ENCODE results near the gene ZDHHC17.

ZDHHC17 gene

DNA sequence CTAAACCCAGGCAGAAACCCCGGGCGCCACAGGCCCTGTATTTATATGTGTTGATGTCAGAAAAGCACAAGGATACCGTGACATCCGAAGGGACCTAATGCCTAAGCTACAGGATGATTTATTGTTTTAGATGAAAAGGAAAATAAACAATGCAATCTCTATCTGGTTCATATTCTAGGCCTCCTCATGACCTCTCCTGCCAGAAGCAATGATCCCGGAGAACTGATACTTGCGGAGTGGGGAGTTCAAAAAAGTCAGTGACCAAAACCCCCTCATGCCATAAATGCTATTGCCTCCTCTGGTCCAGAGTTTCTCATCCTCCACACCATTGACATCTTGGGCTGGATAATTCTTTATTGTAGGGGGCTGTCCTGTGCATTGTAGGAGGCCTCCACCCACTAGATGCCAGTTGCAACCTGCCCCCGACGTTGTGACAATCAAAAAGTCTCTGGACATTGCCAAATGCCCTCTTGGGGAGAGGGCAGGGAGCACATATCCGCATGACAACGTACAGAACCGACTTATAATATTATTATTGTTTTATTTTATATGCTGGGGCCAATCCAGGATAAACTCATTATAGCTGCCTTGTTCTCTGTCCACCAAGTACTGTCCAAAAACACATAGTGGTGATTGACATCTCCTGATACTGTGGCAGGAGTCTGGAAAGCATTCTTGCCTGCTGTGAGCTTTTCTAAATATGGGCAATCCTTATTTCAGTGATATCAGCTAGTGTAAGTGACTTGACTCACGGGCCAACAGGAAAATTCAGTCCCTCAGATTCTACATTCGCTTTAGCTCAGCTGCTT lies 116.0 kb downstream of the ZDHHC17 start:
- no peak for DNase-seq

DNA sequence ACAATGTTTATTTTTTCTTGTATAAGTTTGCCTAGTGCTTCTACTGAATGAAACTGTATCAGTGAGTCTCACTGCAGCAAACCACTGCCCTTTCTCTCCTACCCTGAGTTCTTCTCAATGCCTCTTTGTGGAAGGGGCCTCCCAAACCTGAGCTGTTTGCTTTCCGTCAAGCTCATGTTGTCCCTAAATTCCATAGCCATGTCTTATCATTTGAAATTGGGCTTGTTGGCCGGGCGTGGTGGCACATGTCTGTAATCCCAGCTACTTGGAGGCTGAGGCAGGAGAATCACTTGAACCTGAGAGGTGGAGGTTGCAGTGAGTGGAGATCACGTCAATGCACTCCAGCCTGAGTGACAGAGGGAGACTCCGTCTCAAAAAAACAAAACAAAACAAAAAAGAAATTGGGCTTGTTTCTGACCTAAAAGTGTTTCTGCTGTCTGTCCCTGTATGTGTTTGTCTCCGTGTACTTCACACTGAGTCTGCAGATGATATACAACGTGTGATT lies 116.7 kb downstream of the ZDHHC17 start:
- no peak for DNase-seq

DNA sequence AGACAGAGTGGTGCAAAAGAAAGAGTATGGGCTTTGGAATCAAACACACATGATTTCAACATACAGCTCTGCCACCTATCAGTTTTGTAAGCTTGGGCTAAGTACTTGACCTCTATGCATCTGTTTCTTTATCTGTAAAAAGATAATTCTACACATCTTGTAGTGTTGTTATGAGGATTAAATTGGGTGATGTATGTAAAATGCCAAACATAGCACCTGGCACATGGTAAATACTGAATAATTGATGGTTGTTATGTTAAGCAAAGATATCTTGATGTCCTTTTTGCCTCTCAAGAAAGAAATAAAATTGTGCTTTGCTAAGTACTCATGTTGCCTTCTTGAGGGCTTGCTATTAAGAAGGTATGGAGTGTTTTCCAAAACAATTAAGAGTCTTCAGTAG lies 117.2 kb downstream of the ZDHHC17 start:
- DNase-seq = no peak

DNA sequence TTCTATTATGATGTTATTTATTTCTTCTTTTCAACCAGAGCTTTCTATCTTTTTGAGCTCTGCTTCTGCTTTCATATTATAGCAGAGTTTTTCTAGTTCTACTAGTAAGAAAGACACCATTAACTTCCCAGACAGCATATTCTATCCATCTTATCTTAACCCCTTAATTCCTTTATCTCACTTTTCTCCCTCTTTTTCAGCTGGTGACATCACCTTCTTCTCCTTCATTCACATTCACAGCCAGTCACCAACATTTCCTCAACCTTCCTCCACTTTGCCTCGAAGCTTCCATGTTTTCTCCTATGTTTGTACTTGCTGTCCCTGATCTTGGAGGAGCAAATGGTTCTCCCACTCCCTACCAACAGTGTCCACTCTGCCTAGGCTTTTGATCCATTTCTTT lies 118.5 kb downstream of the ZDHHC17 start:
- DNase-seq = no peak

DNA sequence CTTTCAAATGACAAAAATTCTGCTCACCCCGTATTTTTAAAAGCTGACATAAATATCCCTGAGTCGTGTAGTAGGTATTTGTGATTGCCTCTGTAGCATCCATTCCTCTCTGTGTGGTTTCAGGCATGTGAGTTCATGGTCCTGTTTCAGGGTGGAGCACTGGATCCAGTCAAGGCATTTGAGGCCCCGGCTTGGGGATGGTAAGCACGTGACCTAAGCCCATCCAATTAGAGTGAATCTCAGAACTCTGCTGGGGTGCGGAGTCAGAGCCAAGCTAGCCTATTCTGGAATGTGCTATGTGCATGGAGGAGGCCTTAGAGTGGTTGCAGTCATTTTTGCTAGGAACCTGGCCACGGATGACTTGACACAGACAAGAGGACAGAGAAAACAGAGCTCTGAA lies 119.2 kb downstream of the ZDHHC17 start:
- no peak for DNase-seq

DNA sequence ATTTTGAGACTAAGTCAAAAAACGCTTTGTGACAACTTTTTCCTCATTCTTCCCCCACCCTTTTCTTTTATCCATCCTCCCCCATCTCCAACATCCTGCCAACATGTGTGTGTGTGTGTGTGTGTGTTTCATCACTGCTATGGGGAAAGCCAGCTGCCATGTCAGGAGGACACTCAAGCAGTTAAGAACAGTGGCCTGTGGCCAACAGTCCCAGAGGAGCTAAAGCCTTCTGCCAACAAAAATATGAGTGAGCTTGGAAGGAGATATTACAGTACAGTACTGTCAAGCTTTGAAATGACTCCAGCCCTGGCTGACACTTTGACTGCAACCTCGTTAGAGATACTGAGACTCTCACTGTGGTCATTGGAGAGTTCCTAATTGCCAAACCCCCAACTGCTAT lies 119.9 kb downstream of the ZDHHC17 start:
- no peak for DNase-seq

DNA sequence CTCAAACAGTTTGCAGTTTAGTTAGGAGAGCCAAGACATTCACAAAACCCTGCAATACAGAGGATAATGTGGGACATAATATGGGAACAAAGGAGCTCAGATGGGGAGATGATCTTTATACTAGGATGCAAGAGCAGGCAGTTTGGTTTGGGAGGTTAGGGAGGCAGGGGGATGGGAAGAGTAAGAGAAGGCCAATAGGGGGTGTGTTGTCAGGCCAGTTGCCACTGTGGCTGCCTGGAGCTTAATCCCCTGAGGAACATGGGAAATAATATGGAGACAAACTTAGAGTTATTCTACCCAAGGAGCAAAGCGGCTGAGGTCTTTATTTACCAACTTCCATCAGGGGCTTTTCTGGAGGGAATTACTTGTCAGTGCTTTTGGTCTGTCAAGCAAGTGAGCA lies 124.9 kb downstream of the ZDHHC17 start:
- DNase-seq = no peak

DNA sequence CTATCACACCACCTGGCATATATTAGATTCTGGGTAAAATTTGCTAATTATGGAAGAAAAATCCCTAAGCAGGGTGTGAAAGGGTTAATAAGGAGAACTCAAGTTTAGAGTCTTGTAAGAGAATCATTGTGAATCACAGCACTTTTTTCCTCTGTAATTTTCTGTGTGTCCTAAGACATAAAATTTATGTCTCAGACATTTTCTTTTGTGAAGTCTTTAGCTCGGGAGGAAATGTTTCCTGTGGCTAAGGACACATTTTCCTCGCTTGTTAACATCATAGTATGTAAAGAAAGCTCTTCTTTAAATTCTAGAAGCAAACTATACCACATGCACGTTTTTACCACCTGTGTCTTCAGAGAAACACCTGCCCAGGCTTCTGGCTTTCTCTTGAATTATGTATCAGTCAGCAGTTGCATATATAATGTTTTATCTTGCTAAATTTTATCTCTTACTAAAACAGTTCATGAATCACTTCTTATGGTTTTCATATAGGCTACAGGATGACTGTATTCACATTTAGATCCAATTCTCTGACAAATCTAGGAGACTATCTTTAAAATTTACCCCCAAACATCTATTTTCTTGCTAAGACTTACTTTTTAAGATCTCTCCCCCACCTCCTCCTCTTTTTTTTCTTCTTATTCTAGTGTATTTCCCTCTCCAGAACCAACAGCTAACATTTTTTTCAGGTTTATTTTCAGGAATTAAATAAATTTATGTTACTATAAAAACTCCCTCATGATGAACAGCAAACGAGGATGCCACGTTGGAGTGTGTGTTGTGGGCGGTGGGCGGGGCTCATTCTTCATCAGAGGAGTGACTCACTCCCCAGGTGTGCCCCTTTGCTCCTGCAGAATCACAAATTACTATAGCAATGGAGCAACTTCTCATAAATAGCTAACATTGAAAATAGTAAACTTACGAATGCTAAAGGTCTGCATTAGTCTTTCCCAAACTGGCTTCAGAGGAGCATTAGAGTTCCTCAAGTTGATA lies 126.5 kb downstream of the ZDHHC17 start:
- DNase-seq = peak; percentile 3

DNA sequence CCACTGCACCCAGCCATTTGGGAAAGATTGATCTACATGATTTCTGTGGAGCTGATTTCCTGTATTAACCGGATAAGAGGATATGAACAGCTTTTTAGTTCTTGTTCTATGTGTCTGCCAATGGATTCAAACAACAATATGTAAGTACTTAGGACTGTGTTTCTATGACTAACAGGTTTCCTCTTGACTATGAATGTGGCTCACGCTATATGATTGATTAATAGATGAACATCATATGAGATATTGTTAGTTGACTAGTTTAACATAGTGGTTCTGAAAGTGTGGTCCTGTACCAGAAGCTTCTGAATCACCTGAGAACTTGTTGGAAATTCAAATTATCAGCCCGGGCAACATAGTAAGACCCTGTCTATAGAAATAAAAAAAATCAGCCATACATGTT lies 127.7 kb downstream of the ZDHHC17 start:
- DNase-seq = no peak

DNA sequence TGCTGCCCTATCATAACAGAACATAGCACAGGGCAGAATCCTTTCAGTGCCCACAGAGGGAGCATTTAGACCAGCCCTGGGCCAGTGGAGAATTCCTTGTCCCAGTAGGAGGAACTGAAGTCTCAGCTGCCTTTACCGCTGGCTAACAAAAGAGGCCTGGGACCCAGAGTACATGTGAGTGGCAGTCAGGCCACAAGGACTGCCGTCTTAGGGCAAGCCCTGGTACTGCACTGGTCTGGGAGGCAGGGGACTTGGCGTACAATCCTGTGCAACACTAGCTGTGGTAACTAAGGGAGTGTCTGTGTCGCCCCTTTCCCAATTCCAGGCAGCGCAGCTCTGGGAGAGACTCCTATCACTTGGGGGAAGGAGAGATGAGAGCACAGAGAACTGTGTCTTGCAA lies 131.9 kb downstream of the ZDHHC17 start:
- DNase-seq = no peak

DNA sequence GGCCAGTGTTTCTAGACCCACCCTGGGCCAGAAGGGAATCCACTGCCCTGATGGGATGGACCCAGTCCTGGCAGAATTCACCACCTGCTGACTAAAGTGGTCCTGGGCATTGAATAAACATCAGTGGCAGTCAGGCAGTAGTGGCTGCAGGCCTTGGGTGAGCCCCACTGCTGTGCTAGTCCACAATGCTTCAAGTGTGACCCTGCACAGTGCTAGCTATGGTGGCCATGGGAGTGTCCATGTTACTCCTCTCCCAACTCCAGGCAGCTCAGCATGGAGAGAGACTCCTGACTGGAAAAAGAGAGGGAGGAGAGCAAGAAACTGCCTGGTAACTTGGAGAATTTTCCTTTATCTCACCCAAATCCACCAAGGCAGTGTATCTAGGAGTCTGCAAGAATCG lies 132.4 kb downstream of the ZDHHC17 start:
- DNase-seq = no peak

DNA sequence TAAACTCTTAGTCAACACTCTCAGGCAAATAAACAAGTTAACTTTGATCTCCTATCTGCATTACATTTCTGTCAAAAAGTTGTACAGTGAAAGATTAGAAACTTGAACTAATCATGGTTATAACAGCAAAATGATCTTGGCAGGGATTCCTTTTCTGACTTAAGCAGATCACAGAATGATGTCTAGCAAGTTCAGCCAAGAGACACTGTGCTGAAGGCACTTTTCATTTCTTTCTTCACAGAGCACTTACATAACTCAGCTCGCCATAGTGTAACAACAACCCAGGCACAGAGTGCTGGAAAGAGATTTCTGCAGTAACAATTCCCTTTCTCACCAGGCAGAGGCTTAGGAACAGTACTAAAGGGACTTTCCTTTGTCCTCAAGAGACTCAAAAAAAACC lies 134.5 kb downstream of the ZDHHC17 start:
- DNase-seq = no peak

DNA sequence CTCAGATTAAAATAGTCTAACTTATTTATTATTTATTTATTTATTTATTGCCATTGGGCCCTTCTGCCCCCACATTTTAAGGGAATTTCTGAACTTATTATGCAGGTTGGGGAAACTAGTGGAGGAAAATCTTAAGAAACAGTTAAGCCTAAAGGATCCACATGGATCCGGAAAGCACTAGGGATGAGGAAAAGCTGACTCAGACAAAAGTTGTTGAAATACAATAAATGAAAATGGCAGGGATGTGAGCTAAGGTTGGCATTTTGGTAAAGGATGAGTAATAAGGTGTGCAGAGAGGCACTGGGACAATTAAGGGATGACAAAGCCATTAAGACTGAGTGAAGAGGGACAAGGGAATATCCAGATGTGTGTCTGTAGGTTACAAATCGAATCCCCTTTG lies 135.6 kb downstream of the ZDHHC17 start:
- no peak for DNase-seq

DNA sequence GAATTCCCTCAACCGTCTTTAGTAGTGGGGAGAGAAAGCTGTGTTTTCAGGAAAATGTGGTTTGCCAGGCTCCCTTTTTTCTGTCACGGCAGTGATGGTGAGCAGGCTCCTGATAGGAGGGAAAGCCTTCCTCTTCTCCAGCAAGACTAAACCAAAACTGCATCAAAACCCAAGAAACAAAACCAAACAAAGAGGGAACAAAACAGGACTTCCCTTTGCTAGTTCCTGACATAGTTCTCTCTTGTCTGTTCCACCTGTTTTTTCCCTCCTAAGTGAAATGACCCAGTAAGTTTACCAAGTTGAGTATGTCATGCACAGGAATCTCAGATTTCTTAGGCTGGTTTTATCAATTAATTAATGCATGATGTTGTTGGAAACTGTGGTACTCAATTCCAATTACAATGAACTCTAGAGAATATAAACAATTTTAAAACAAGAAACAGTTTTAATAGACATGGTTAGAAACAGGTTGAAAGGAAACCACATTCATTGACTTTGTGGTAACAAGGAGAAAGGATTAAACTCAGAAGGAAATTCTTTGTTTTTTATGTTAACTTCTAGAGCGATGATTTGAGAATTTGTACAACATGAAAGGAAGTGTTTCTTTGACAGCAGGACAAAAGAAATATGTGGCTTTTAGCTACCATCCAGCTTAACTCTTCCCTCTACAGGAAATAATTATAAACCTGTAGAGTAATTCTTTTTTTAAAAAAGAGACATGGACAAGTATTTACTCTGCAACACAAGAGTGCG lies 137.9 kb downstream of the ZDHHC17 start:
- DNase-seq = no peak

All from activated CD4-positive, alpha-beta T cell treated with anti-CD3 and anti-CD28 coated beads, Interleukin-10, Interleukin-2, amounts not matched to agents 100 ng/mL and 50 ng/mL, durations not matched to agents 16 hours and 8 hours (primary cell).